PFSK-1 (cell line): ENCODE data around the gene SDF2.

ENCODE experiments used
- FOXP2 ChIP-seq: optimal IDR thresholded peaks from 2 replicates; pipeline ENCODE3; 2011; ENCODE audit warnings: borderline replicate concordance, control low read depth, inconsistent platforms; ENCODE audit not compliant: insufficient read depth; ENCODE audit errors: extremely low read length, extremely low read depth
- POLR2AphosphoS5 ChIP-seq: IDR thresholded peaks from 2 replicates; pipeline ENCODE4 v1.6.1; 2012; ENCODE audit warnings: low read depth, mild to moderate bottlenecking, control low read depth, low read length, moderate library complexity
- SIN3A ChIP-seq: IDR thresholded peaks from 2 replicates; pipeline ENCODE4 v1.6.1; 2012; ENCODE audit warnings: mild to moderate bottlenecking, low read length, moderate library complexity, borderline replicate concordance; ENCODE audit not compliant: insufficient read depth
- TAF1 ChIP-seq: IDR thresholded peaks from 2 replicates; pipeline ENCODE4 v1.6.1; 2012; ENCODE audit warnings: low read length, control low read depth, borderline replicate concordance; ENCODE audit not compliant: insufficient read depth
- TF ChIP-seq, protein P1 (sequence below), 2 experiments: IDR thresholded peaks; 2 replicates each; pipeline versions ENCODE4 v1.6.1 to v1.8.0; 2011 to 2012; ENCODE audit warnings: low read depth in 2 of 2, low read length in 2 of 2, control low read depth in 1 of 2, inconsistent platforms in 1 of 2, mild to moderate bottlenecking in 1 of 2, moderate library complexity in 1 of 2; ENCODE audit not compliant: insufficient read depth in 1 of 2

SDF2 gene

GRCh38 chr17:28644787-28645575, 16.7 kb downstream of the SDF2 start, which contains the start of gene BLTP2:
TSS of gene BLTP2 (minus strand) at chr17:28645158. CDS start at chr17:28645056, 102 bp downstream.
- TF ChIP-seq, protein P1, sequence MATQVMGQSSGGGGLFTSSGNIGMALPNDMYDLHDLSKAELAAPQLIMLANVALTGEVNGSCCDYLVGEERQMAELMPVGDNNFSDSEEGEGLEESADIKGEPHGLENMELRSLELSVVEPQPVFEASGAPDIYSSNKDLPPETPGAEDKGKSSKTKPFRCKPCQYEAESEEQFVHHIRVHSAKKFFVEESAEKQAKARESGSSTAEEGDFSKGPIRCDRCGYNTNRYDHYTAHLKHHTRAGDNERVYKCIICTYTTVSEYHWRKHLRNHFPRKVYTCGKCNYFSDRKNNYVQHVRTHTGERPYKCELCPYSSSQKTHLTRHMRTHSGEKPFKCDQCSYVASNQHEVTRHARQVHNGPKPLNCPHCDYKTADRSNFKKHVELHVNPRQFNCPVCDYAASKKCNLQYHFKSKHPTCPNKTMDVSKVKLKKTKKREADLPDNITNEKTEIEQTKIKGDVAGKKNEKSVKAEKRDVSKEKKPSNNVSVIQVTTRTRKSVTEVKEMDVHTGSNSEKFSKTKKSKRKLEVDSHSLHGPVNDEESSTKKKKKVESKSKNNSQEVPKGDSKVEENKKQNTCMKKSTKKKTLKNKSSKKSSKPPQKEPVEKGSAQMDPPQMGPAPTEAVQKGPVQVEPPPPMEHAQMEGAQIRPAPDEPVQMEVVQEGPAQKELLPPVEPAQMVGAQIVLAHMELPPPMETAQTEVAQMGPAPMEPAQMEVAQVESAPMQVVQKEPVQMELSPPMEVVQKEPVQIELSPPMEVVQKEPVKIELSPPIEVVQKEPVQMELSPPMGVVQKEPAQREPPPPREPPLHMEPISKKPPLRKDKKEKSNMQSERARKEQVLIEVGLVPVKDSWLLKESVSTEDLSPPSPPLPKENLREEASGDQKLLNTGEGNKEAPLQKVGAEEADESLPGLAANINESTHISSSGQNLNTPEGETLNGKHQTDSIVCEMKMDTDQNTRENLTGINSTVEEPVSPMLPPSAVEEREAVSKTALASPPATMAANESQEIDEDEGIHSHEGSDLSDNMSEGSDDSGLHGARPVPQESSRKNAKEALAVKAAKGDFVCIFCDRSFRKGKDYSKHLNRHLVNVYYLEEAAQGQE (IDR thresholded peaks at IDR 0.05; ENCODE audit: insufficient read depth in 1 of 2, low read depth in 2 of 2, low read length in 2 of 2): 0 out of 4 replicates have a peak, but pooled peaks of 1 of the 2 experiments have one; percentile 24
- peak; percentile 86; the same call in 1 of the 2 replicates for TF ChIP-seq TAF1
- TF ChIP-seq FOXP2: peak; percentile 92
- peak; percentile 46; the same call in 1 of the 2 replicates for TF ChIP-seq SIN3A
- peak; percentile 73 for TF ChIP-seq POLR2AphosphoS5

DNA sequence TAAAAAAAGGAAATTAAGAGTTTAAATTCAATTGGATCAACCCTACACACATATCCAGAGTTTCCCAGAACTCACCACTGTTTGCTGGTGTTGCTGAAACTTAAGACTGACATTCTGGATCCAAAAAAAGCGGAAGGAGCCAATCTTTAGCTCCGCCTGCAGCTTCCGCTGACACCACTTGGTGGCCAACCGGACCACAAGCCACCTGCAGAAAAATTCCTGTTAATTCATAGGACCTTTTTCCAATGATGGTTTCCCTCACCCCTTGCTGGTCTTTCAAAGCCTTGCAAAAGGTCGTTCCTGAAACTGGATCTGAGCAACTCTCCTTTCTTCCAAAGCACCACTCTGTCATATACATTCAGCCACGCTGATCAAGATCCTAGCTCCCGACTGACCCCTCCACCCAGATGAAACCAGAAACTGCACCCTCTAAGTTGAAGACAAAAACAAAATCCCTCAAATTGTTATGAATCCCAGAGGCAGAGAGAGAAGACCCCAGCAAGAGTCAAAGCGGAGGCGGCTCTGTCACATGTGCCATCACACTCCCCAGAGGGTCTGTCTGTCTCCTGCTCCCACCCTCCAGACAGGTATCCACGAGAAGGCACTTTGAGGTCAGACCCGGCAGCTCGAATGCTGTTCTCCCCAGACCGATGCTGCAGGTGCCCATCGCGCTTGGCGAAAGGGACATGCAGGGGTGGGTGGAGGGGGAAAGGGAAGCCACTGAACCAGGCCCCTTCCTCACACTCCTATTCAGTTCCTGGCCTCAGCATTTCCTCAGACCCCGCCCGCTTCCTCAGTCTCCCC, 17.5 kb downstream of the SDF2 start:
- TF ChIP-seq SIN3A: 0 out of 2 replicates have a peak, but pooled peaks have one; percentile 19
- TF ChIP-seq TAF1: peak; percentile 72; the same call in 1 of the 2 replicates
- no peak for TF ChIP-seq FOXP2

GRCh38 chr17:28641579-28641978, 20.1 kb downstream of the SDF2 start:
- TF ChIP-seq FOXP2 (no peak), SIN3A (no peak), TAF1 (no peak)
- TF ChIP-seq, protein P1 (IDR thresholded peaks at IDR 0.05; ENCODE audit: insufficient read depth in 1 of 2, low read depth in 2 of 2, low read length in 2 of 2): no peak

DNA sequence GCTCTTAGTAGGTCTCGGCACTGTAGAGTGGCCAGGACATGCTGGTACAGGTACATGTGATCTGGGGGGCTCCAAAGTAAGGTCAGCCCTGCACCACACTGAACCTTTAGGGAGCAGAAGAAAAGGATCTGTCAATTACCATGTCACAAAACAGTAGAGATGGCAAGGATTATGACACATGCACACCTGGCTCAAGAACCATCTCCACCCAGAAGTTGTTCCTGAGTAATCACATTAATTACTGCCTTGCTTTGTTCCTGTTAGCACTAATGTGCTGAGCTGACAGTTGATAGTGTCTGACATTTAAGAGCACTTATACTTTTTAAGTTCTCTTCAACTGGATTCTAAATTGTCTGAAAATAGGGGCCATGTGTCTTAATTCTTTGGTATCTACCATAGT, 26.2 kb downstream of the SDF2 start:
- TF ChIP-seq POLR2AphosphoS5 (0 out of 2 replicates have a peak, but pooled peaks have one; percentile 11), FOXP2 (no peak), SIN3A (no peak)
- TF ChIP-seq, protein P1 (IDR thresholded peaks at IDR 0.05; ENCODE audit: insufficient read depth in 1 of 2, low read depth in 2 of 2, low read length in 2 of 2): no peak

DNA sequence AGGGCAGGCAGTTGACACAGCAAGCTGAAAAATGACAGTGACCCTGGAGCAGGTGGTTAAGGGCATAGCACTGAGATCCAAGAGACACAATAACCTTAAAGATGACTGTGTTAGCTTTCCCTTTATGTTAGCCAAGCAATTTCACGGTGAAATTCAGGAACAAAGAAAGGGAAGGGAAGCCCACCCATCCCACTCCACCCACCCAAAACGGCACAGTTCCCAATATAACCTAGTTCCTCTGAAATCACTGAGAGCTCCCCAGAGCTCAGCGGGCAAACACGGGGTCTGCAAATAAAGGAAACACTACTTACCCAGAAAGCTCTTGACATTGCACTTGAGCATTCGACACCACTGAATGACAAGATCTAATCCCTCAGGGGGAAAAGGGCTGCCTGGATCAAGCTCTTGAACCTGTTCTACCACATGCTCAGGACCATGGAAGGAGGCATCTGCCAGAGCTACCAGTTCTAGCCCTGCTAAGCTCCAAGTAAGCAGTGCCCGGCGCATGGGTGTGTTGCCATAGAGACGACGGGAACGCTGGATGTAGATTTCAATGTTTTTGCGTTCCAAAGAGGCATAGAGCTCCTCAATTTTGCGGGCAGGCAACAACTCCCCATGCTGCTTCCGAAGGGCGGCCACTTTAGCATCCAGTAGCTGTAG, 27.4 kb downstream of the SDF2 start:
- TF ChIP-seq, protein P1 (IDR thresholded peaks at IDR 0.05; ENCODE audit: insufficient read depth in 1 of 2, low read depth in 2 of 2, low read length in 2 of 2): no peak
- TF ChIP-seq SIN3A (no peak), POLR2AphosphoS5 (no peak), FOXP2 (no peak), TAF1 (no peak)
